ENCODE data around the gene MAPK12.

Gene MAPK12

DNA sequence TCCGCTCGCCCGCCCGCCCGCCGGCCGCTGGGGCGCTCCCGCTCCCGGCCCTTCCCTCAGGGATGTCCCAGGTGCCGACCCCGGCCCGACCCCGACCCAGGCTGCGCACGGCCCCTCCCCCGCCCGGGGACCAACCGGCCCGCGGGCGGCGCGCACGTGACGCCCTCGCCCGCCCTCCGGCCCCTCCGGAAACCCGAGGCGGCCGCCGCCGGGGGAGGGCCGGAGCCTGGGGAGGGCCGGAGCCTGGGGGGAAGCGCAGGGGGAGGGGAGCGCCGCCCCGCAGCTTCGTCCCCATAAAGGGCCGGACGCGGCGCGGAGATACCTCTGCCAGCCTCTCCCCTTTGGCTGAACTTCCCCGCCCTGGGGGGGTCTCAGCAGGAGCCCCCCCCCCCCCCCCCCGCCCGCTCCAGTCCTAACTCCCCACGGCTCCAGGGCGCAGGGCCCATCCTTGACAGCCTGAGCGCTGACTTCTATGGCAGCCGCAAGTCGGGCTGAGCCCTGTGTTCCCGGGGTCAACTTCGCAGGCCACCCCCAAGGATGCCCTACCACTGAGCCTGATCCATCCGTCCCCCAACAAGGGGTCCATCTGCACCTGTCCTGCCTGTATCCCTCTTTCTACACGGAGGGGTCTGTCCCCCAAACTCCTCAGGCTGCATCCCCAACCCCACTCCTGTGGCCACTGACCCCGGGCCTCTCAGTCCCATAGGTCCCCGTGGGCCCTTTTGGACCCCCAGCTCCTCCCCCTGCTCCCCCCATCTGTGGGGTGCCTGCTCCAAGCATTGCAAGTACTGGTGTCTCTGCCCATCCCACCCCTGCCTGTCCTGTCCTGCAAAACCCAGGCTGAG is at the start of gene MAPK12:
TSS of gene MAPK12 (minus strand) at position 69 of the 845 bp plus-strand sequence. CDS start 174 bp downstream, outside the sequence.
- DNase-seq (ENCODE audit: low read depth in 2 of 2), result no peak

DNA sequence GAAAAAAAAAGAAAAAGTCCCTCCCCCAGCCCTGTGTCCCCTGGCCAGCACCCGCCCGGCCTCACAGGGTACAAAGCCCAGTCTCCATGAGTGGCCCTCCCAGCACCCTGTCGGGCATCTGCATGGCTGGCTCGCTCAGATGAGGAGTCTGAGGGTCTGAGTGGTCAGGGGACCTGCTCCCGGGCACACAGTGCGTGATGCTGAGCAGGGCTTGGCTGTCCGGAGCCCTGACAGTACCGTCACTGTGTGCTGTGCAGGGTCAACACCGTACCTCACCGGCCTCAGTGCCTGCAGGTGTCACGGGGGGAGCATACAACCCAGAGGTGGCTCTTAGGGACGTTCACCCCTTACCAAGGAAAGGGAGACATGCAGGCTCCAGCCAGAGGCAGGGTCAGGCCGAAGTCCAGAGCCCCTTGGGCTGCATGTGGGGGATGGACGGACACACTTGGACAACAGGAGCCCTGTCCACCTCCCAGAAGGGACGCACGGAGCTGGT is 49.5 kb upstream of the MAPK12 start:
- DNase-seq (ENCODE audit: low read depth in 2 of 2), result no peak

DNA sequence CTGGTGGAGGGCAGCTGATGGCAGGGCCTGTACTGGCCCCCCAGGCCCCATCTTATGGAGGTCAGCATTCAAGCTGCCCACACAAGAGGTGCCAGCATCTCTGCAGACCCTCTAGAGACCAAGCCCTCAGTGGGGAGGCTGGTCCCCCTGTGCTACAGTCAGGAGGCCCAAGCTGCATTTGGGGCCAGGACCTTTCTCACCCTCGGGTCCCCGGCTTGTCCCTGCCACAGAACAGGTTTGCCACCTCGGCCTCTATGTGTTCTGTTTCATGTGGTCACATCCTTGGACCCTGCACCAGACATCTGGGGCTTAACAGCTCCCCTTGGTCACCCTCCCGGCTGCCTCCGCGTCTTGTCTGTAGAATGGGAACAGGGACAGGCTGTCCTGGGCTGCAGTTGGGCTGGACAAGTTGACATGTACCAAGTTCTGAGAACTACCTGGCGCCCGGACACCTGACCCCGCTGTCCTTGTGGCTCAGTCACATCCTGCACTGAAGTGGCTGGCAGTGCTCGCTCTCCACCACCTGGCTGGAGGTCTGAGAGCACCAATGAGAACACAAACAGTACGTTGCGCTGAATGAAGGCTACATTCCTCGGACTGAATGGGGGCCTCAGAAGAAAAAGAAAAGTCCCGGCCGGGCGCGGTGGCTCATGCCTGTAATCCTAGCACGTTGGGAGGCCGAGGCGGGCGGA is 48.7 kb upstream of the MAPK12 start:
- DNase-seq (ENCODE audit: low read depth in 2 of 2), result no peak

DNA sequence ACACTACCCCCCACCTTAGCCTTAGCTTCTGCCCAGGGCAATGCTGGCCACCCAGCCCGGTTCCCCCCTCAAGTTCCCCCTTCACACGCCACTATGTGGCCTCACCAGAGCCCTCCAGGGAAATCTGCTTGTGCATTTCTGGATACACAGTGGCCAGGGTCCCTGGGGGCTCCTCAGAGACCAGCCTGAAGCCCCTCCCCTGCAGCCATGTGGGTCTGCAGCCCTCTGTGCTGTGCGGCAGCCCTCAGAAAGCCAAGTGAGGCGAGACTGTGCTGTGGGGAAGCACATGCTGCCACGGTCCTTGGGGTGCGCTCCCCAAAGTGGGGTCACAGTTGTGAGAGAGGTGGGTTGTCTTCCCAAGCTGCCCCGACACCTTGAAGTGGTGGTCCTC is 48.1 kb upstream of the MAPK12 start:
- no peak for DNase-seq (ENCODE audit: low read depth in 2 of 2)

DNA sequence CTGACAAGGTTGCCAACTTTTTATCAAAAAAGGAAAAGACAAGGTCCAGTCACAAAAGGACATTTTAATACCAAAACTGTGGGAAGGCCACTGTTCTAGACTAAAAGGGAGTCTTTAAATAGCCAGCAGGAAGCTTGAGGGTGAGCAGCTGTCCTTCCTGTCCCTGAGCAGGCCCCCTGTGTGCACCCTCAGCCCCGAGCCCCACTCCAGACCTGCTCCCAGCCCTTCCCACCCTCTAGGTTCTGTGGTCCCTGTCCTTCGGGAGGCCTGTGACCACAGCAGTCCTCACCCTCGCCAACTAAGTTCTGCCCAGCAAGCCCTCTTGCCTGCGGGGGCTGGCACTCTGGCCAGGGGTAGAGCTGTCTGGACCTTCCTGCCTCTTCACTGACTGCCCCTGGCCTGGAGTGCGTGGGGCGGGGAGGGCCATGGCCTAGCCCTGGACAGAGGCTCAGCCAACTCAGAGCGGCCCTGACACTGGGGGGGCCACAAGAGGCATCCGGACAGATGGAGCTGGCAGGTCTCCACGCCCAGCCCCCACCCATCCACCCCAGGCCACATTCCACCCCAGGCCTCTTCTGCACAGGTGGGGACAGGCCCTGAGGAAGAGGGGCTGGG is 47.6 kb upstream of the MAPK12 start:
- DNase-seq (ENCODE audit: low read depth in 2 of 2), result no peak

DNA sequence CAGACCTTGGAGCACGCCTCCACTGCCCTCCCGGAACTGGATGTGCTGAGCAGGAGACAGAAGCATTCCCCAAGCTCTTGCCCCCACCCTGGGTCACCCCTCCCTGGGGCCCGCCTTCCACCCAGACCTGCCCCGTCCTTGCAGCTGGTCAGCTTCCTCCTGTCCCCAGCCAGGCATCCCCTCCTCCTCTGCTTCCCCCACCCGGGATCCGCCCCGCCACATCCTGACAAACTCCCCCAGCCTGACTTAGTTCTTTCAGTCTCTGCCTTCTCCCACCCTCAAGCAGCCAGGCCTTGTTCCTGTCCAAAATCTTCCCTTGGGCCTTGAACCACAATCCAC is 47.1 kb upstream of the MAPK12 start:
- no peak for DNase-seq (ENCODE audit: low read depth in 2 of 2)

DNA sequence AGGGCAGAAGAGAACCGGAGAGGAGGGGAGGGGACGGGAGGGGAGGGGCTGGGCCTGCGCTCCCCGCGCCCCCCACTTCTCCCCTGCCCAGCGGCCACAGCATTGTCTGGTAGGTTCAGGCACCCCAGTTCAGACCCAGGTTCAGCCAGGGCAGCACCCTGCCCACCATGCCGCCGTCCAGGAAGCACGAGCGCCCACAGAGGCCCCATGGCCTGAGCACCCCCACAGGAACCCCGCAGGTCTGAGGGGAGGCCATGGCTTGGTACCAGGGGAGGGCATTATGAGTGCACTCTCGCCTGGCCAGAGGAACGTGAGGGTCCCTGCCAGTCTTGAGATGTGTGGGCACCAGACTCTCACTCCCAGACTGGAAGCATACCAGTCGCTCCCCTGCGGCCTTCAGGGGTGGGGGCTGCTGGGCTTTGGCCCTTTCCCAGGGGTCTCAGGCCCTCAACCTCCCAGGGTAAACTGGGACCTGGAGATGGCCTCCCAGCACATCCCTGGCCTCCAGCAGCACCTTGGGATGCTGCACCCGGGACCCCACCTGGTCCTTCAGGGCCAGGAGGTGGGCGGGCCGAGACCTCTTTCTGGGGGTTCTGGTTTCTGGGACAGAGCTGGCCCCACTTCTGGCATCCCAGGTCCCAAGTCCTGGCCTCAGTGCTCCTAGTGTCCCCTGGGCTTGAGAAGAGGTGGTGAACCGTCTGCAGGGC is 46.6 kb upstream of the MAPK12 start:
- no peak for DNase-seq (ENCODE audit: low read depth in 2 of 2)

DNA sequence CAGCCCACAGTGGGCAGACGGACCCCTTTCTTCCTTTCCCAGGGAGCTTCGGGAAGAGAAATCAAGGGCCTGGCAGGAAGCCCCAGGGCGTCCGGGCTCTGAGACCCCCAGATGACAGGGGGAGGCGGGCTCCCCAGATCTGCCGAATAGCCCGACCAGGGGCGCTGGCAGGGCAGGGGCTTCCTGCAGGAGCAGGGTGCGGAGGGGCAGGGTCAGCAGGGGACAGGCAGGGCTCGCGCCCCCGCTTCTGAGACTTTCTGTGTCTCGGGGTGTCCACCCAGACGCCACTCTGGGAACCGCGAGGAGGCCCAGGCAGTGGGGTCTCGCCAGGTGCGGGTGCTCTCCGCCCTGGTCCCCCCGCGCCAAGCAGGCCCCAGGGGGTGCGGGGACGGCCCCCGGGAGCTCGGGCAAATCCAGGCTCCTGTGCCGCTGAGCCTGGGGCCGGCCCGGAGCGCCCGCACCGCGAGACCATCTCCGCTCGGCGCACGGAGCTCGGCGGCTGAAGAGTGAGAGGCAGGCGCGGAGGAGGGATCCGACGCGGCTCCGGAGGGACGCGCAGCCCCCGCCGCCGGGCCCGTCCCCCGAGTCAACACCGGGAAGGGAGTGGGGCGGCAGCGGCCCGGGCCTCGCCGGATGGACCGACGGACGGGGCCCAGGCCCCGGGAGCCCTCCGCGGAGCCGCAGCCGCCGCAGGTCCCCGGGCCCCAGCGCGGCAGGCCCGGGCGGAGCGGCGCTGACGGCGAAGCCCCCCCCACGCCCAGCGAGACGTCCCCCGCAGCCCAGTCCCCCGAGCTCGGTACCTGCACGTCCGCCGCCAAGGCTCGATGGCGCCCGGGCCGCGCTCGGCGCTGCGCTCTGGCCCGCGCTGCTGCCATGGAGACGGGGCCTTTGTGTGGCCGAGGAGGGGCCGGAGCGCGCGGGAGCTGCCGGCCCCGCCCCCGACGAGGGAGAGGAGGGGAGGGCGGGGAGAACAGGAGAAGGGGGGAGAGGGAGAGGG is 45.6 kb upstream of the MAPK12 start, which contains the start of gene PLXNB2:
TSS of gene PLXNB2 (minus strand) at position 894 of the 997 bp plus-strand sequence. CDS start 17,062 bp downstream, outside the sequence.
- no peak for DNase-seq (ENCODE audit: low read depth in 2 of 2)

DNA sequence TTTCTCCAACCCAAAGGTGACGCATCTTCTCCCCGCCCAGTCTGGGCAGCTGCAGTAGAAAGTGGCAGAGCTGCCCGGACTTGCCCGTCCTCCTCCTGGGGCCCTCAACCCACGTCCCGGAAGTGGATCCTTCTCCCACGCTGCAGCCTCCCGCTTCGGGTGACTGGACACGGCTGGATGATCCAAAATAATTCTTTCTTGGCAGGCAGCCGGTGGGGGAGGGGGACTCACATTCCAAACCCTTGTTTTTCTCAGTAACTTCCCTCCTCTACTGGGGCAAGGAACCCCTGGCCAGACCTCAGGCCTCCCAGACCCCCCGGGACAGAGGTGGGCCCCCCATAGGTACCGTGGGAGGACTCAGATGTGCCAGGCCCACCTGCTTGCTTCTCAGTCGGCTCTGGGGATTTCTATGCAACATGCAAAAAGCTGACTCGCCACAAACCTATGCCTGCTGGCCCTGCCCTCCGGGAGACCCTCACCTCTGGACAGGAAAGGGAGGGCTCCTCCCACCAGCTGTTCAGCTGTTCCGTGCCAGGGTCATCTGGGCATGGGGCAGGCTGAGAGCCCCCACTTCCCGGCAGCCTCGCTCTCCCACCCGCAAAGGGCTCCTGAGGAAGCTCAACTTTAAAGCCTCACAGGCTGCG is 44.6 kb upstream of the MAPK12 start:
- no peak for DNase-seq (ENCODE audit: low read depth in 2 of 2)

DNA sequence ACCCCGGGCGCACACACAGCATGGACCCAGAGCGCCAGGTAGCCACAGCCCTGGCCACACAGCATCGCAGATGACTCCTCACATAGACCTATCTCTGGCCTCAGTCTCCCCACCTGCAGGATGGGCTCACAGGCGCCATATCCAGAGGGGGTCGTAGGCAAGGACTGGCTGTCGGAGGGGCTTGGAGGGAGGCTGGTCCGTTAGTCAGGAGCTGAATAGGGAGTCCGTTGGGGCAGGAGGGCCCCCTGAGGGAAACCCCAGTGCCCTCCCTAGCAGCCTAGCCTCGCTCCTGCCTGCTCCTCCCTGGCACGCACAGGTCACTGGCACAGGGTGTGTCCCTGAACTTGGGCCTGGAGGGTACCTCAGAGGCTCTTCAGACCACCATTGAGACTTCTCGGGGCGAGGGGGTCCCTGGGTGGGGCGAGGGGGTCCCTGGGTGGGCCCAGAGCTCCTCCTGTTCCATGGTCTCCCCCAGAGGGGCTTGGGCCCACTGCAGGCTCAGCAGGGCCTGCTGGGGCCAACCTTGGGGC is 44.0 kb upstream of the MAPK12 start:
- no peak for DNase-seq (ENCODE audit: low read depth in 2 of 2)

DNA sequence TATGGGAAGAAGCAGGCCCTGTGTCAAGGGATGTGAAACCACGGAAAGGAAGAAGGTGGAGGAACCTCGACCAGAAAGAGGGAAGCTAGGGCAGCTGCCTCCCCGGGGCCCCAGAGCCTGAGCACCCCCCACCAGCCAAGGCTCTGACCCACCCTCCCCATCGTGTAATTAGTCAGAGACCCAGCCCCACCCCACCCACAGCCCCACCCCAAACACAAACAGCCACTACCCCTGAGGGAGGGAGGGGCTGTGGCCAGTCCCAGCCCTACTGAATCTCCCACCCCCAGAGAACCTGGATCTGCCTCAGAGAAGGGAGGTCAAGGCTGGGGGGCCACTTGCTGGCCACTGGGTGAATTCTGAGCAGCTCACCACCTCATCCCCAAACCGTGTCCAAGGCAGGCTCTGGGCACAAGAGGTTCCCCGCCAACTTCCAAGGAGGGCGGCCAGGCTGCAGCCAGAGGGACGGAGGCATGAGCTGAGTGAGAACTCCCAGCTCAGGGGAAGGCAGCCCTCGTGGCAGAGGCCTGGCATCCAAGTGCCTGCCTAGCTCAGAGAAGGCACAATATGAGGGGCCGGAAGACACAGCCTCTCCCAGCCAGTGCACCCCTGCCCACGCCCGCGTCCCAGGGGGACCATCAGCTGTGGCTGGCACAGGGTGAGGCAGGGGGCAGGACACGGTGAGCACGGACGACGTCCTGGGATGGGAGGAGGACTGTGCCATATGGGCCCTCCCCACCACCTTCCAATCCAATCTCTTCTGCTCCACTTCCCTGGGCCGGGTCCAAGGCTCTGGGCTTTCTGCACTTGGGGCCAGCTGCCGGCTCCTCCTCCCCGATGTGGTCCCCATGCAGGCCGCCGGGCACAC is 43.3 kb upstream of the MAPK12 start:
- no peak for DNase-seq (ENCODE audit: low read depth in 2 of 2)

DNA sequence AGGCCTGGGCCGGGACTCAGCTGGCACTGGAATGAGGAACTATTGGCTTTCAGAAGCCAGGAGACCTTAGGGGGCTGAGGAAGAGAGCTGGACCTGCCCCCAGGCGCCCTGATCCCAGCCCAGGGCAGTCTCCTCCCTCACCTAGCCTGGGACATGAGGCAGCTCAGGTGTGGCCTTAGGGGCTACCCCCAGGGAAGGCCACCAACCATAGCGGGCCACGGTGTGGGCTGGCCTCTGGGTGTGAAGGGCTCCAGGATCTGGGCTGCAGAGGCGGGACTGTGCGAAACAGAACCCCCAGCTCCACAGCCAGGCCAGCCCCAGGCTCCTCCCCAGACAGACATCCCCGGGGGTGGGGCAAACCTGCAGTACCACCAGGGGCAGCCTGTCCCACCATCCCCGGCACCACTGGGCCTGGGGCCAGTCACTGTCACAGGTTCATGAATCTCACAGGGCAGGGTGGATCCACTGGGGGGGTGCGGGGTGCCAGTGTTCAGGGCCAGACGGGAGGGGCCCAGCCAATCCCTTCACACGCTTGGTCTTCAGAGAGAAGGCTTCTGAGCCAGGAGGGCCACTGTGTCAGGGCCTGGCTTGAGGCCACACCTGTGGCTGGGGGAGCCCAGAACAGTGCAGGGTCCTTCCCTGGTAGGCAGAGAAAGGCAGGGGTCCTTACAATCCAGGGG is 42.5 kb upstream of the MAPK12 start:
- no peak for DNase-seq (ENCODE audit: low read depth in 2 of 2)

DNA sequence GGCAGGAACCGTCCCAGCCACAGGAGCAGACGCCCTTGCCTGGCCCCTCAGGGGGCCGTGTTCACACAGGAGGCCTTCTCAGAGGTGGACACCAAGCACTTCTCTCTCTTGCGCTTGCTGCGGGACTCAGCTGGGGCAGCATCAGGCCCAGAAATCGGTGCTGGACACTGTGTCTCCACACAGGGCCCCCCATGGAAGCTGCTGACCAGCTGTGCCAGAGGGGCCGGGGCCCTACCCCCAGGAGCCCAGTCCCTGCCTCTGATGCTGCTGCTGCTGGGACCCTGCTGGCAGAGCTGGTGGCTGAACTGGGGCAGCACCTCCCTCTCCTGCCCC is 42.0 kb upstream of the MAPK12 start:
- no peak for DNase-seq (ENCODE audit: low read depth in 2 of 2)

DNA sequence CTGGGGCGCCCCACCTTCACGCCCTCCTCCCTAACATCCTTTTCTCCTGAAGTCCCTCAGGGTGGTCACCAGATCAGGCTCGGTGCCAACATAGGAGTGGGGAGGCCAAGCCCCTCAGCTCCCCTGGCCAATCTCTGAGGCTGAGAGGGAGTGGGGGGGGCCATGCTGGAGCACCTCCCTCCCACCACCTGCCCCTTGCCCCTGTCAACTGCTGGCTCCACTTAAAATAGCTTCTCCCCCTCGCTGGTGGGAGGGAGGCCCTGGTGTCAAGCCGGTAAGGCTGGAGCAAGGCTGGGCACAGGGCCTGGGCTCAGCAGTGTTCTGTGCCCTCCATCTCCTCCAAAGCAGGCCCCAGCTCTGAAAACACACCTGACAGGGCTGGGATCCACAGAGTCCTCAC is 41.1 kb upstream of the MAPK12 start:
- DNase-seq (ENCODE audit: low read depth in 2 of 2), result no peak

DNA sequence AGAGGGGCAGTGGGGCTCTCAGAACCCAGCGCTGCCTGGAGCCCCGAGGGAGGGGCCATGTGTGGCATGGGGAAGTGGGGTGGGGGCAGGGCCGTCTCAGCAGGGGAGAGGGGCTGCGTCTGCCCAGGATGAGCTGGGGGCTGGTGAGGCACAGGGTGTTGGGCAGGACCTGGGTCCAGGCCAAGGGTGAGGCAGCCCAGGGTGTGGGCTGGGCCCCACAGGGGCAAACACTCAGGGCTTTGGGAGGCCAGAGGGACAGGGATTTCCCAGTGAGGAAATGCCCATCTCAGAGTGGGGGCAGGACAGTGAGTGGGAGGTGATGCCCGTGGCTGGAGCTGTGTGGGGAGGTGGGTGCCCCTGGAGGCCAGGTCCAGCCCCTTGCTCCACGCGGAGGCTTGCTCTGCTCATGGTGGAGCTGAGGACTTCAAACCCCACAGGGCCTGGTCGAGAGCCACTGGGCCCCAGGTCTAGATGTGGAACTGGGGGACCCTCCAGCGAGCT is 40.6 kb upstream of the MAPK12 start:
- DNase-seq (ENCODE audit: low read depth in 2 of 2), result no peak

DNA sequence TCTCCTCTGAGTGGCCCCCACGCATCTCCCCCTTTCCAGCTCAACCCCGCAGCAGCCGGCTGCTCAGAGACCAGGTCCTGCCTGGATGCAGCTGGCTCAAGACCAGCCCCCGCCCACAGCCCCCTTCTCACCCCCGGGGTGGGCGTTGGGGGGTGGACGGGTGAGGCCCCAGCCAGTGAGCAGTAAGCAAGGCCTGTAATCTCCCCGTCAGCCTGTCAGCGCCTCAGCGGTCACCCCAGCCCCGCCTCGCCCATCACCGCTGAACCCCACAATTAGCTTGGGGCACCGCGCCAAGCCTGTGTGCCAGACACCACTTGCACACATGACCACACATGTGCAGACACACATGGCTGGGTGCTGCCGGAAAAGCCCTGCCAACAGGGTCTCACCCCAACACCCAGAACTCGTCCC is 40.1 kb upstream of the MAPK12 start:
- no peak for DNase-seq (ENCODE audit: low read depth in 2 of 2)

DNA sequence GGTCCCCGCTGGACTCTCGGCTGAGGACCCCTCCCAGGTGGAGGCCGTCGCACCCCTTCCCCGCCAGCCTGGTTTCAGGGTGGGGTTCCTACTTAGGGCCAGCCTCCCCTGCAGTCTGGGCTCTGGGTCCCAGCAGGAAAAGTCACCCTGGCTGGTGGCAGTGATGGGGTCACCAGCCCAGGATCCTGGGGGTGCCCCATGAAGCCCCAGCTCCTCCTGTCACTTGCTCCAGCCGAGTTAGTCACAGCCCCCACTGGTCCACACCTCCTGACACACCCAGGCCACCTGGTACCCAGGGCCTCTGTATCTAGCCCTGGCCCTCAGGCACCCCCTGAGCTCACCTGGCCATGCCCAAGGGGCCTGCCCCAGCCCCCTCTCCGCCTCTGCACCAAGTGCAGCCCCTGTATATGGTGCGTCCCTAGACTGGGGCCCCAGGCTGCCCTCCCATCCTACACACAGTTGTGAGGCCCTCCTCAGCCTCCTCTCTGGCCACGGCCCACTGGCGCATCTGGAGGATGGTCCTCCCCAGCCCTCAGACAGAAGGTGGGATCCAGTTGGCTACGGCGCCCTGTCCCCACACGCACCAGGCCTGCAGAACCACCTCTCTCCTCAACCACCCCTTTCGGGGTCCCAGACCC is 39.3 kb upstream of the MAPK12 start:
- no peak for DNase-seq (ENCODE audit: low read depth in 2 of 2)
